ENCODE data around the gene CYSTM1. TPM values are rescaled to one million over a fixed set of nuclear protein-coding genes. Genes with fewer than 3 reads are reported as not detected.

The CYSTM1 gene, protein sequence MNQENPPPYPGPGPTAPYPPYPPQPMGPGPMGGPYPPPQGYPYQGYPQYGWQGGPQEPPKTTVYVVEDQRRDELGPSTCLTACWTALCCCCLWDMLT
- polyA plus RNA-seq (2011; rRNA removed), result 76.8 and 82.8 TPM in 2 replicates
- 74.8 and 91.0 TPM in 2 replicates for polyA plus RNA-seq (2012; cell fraction: cytosol; rRNA removed)
- polyA plus RNA-seq (2012; cell fraction: nucleus; rRNA removed), result 35.1 and 41.8 TPM in 2 replicates
- 83.6 to 103 TPM (median 89.9 TPM) in 3 replicates for polyA plus RNA-seq (2017; fragmentation: RNase III; extraction: RNeasy Plus Mini Kit Qiagen cat#74134 plus additional on column Dnase treatment)
- polyA minus RNA-seq (2011; rRNA and poly(A)+ RNA removed), result 55.3 and 81.1 TPM in 2 replicates

DNA sequence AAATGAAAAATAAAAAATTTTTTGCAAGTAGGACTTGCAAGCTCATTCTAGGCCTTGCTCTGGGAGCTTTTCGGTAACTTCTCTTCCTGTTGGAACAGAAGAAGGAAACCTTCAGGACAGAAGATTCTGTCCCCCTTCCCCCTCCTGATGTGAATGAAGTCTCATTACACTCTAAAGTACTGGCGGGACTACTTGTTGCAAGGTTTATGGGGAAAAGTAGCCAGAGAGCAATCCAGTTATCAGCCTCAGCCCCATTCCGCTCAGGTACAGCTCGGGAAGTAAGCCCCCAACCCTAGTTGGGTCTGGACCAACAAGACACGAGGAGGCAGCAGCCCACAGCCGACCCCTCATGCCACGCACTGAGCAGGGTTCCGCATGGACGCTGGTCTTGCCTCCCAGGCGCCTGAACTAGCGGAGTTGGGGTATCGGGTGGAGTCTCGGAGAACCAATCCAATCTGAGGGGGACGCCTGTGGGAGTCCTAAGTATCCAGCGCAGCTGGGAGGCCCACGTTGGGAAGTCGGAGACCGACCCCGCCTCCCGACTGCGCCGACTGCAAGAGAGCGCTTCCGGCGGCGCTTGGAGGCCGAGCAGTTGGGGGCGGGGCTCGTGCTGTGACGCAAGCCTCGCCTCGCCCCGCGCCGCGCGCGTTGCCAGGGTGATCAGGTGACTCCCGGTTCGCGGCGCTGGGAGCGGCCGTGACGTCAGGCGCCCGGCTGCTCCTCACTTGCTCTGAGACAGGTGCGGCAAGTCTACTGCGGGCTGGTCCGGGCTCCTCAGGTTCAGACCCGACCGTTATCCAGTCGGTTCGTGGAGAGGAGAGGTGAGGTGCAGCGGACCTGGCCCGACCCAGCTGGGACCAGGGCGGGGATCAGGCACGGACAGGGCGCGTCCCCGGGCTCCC is at the start of gene CYSTM1:
Gene CYSTM1, plus strand, starts transcription at position 724 of the 902 bp plus-strand sequence. CDS start 19,278 bp downstream, outside the sequence.
- H3K4me3 ChIP-seq, result peak within 1 kb of the TSS; percentile 96
- FAIRE-seq (no peak), ATAC-seq (peak; percentile 91 to 92), DNase-seq (ENCODE audit: low read depth in 1 of 2, low spot score in 1 of 2) (peak; percentile 92 to 98)
- CTCF ChIA-PET, result interaction anchor here (0.7 to 1.7 kb wide), 8 partner anchors 9 to 177 kb away, joined by 3 to 6 read pairs (median 4); no protein-coding TSS in a partner anchor
- H3K27ac ChIP-seq, result peak within 1 kb of the TSS; percentile 92 to 95
- WGBS (ENCODE audit: missing lambda C conversion rate), result 11% methylated on average over 29 of the region's 61 CpGs
- peaks cover 23% of the 10 kb centered on the region for H3K4me1 ChIP-seq
- POLR2A ChIA-PET, result interaction anchor here (0.6 to 1.3 kb wide), 3 partner anchors 10 to 32 kb away, joined by 3 read pairs; no protein-coding TSS in a partner anchor
- peak within 1 kb of the TSS; percentile 86 for H3K4me2 ChIP-seq
- H3K9me3 ChIP-seq, result no peaks in the 10 kb centered on the region
- TF ChIP-seq MAZ (IDR thresholded peaks at IDR 0.05; ENCODE audit: borderline replicate concordance, low read depth, low read length), result 0 out of 2 replicates have a peak, but pooled peaks have one; percentile 15
- TF ChIP-seq, protein P1, sequence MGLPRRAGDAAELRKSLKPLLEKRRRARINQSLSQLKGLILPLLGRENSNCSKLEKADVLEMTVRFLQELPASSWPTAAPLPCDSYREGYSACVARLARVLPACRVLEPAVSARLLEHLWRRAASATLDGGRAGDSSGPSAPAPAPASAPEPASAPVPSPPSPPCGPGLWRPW (IDR thresholded peaks at IDR 0.05), result no peak
- TF ChIP-seq GATA3 (IDR thresholded peaks at IDR 0.05; ENCODE audit: borderline replicate concordance), result no peak
- TF ChIP-seq, protein P2, sequence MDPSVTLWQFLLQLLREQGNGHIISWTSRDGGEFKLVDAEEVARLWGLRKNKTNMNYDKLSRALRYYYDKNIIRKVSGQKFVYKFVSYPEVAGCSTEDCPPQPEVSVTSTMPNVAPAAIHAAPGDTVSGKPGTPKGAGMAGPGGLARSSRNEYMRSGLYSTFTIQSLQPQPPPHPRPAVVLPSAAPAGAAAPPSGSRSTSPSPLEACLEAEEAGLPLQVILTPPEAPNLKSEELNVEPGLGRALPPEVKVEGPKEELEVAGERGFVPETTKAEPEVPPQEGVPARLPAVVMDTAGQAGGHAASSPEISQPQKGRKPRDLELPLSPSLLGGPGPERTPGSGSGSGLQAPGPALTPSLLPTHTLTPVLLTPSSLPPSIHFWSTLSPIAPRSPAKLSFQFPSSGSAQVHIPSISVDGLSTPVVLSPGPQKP (IDR thresholded peaks at IDR 0.05; ENCODE audit: low read depth, low read length), result no peak
- TF ChIP-seq, protein P3, sequence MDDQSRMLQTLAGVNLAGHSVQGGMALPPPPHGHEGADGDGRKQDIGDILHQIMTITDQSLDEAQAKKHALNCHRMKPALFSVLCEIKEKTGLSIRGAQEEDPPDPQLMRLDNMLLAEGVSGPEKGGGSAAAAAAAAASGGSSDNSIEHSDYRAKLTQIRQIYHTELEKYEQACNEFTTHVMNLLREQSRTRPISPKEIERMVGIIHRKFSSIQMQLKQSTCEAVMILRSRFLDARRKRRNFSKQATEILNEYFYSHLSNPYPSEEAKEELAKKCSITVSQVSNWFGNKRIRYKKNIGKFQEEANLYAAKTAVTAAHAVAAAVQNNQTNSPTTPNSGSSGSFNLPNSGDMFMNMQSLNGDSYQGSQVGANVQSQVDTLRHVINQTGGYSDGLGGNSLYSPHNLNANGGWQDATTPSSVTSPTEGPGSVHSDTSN (IDR thresholded peaks at IDR 0.05), result no peak
- 0 out of 2 replicates have a peak, but pooled peaks have one; percentile 58 for TF ChIP-seq MYC (IDR thresholded peaks at IDR 0.05; ENCODE audit: borderline replicate concordance, low read length)
- TF ChIP-seq HDAC2 (IDR thresholded peaks at IDR 0.05), result no peak
- TF ChIP-seq SREBF2 (IDR thresholded peaks at IDR 0.05), result no peak
- TF ChIP-seq EP300 (IDR thresholded peaks at IDR 0.05), result no peak
- TF ChIP-seq, protein P4, sequence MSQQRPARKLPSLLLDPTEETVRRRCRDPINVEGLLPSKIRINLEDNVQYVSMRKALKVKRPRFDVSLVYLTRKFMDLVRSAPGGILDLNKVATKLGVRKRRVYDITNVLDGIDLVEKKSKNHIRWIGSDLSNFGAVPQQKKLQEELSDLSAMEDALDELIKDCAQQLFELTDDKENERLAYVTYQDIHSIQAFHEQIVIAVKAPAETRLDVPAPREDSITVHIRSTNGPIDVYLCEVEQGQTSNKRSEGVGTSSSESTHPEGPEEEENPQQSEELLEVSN (IDR thresholded peaks at IDR 0.05; ENCODE audit: borderline replicate concordance, low read depth), result 0 out of 2 replicates have a peak, but pooled peaks have one; percentile 44
- TF ChIP-seq CHD4 (IDR thresholded peaks at IDR 0.05; ENCODE audit: borderline replicate concordance), result no peak
- TF ChIP-seq CEBPB (IDR thresholded peaks at IDR 0.05), result peak; percentile 42 to 80; a peak in 3 of 4 replicates
- no peak for TF ChIP-seq CBX2 (IDR thresholded peaks at IDR 0.05; ENCODE audit: borderline replicate concordance, low read depth)
- TF ChIP-seq, protein P5, sequence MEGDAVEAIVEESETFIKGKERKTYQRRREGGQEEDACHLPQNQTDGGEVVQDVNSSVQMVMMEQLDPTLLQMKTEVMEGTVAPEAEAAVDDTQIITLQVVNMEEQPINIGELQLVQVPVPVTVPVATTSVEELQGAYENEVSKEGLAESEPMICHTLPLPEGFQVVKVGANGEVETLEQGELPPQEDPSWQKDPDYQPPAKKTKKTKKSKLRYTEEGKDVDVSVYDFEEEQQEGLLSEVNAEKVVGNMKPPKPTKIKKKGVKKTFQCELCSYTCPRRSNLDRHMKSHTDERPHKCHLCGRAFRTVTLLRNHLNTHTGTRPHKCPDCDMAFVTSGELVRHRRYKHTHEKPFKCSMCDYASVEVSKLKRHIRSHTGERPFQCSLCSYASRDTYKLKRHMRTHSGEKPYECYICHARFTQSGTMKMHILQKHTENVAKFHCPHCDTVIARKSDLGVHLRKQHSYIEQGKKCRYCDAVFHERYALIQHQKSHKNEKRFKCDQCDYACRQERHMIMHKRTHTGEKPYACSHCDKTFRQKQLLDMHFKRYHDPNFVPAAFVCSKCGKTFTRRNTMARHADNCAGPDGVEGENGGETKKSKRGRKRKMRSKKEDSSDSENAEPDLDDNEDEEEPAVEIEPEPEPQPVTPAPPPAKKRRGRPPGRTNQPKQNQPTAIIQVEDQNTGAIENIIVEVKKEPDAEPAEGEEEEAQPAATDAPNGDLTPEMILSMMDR (IDR thresholded peaks at IDR 0.05), result no peak
- no peak for TF ChIP-seq EHMT2 (IDR thresholded peaks at IDR 0.05; ENCODE audit: low read depth)
- no peak for TF ChIP-seq NFE2L2 (conservative IDR thresholded peaks at IDR 0.05; ENCODE audit: low read length)
- TF ChIP-seq, protein P6, sequence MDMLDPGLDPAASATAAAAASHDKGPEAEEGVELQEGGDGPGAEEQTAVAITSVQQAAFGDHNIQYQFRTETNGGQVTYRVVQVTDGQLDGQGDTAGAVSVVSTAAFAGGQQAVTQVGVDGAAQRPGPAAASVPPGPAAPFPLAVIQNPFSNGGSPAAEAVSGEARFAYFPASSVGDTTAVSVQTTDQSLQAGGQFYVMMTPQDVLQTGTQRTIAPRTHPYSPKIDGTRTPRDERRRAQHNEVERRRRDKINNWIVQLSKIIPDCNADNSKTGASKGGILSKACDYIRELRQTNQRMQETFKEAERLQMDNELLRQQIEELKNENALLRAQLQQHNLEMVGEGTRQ (IDR thresholded peaks at IDR 0.05), result peak; percentile 81
- no peak for TF ChIP-seq FOXS1 (CRISPR knock-in tag; IDR thresholded peaks at IDR 0.05)
- TF ChIP-seq ZSCAN20 (CRISPR knock-in tag; IDR thresholded peaks at IDR 0.05), result no peak
- TF ChIP-seq RFX5 (IDR thresholded peaks at IDR 0.05), result peak; percentile 19; the same call in 1 of the 2 replicates
- TF ChIP-seq KDM1A (IDR thresholded peaks at IDR 0.05; ENCODE audit: low read depth), result no peak
- peak; percentile 70 to 76 for TF ChIP-seq JUN (IDR thresholded peaks at IDR 0.05)
- no peak for TF ChIP-seq EHF (CRISPR knock-in tag; IDR thresholded peaks at IDR 0.05)
- no peak for TF ChIP-seq POLR2AphosphoS2 (conservative IDR thresholded peaks at IDR 0.05; ENCODE audit: low read length)
- TF ChIP-seq RCOR1 (IDR thresholded peaks at IDR 0.05; ENCODE audit: low read depth, low read length), result no peak
- TF ChIP-seq, protein P7, sequence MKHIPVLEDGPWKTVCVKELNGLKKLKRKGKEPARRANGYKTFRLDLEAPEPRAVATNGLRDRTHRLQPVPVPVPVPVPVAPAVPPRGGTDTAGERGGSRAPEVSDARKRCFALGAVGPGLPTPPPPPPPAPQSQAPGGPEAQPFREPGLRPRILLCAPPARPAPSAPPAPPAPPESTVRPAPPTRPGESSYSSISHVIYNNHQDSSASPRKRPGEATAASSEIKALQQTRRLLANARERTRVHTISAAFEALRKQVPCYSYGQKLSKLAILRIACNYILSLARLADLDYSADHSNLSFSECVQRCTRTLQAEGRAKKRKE (CRISPR knock-in tag; IDR thresholded peaks at IDR 0.05; ENCODE audit: low read depth), result no peak
- TF ChIP-seq NR3C1 (IDR thresholded peaks at IDR 0.05), result no peak
- TF ChIP-seq PHF8 (IDR thresholded peaks at IDR 0.05; ENCODE audit: borderline replicate concordance, low read depth), result peak; percentile 55
- TF ChIP-seq HOXB13 (CRISPR knock-in tag; IDR thresholded peaks at IDR 0.05; ENCODE audit: low read depth), result no peak; the same call in 1 of the 2 replicates

All from A549 (cell line).